ENCODE measurements around the gene DOCK1. TPM values are rescaled to one million over a fixed set of nuclear protein-coding genes. Genes with fewer than 3 reads are reported as not detected.

Gene DOCK1
- total RNA-seq, 2 donors from 2014 or later: 41.2 to 56.0 TPM

GRCh38 chr10:127154831-127155620 is 249.8 kb downstream of the DOCK1 start:
- intact Hi-C loops (cut with DNase I): no loop called here
- Histone ChIP-seq H3K4me1 (replicated peaks) (no peaks in the 10 kb centered on the region), H3K36me3 (no peaks in the 10 kb centered on the region), H3K27ac (no peak overlapping the region), H3K9me3 (no peaks in the 10 kb centered on the region), H3K4me3 (no peak overlapping the region), H3K27me3 (replicated peaks; ENCODE audit: insufficient read depth) (no peaks in the 10 kb centered on the region)
- DNase-seq (ENCODE audit: low spot score): no peak
- TF ChIP-seq POLR2A (IDR thresholded peaks at IDR 0.05) (no peak), CTCF (IDR thresholded peaks at IDR 0.05) (no peak), POLR2AphosphoS5 (IDR thresholded peaks at IDR 0.05) (no peak)
- WGBS: 80% methylated on average over 9 of the region's 9 CpGs

- intact Hi-C loops (cut with DNase I): no loop called here
- WGBS: 93% methylated on average over 4 of the region's 4 CpGs
Measured at GRCh38 chr10:127157089-127157488, 251.9 kb downstream of the DOCK1 start.

GRCh38 chr10:127157506-127158200 is 252.4 kb downstream of the DOCK1 start:
- TF ChIP-seq POLR2AphosphoS5 (IDR thresholded peaks at IDR 0.05) (peak; percentile 60), CTCF (IDR thresholded peaks at IDR 0.05) (no peak), POLR2A (IDR thresholded peaks at IDR 0.05) (no peak)
- DNase-seq (ENCODE audit: low spot score): no peak
- 10% methylated on average over 2 of the region's 2 CpGs for WGBS

More at GRCh38 chr10:127157089-127157488, 251.9 kb downstream of the DOCK1 start:
- H3K9me3 ChIP-seq: no peaks in the 10 kb centered on the region
- no peaks in the 10 kb centered on the region for H3K4me1 ChIP-seq (replicated peaks)
- H3K27ac ChIP-seq: no peak overlapping the region
- no peak for DNase-seq (ENCODE audit: low spot score)
- TF ChIP-seq POLR2A (IDR thresholded peaks at IDR 0.05): no peak
- TF ChIP-seq POLR2AphosphoS5 (IDR thresholded peaks at IDR 0.05): no peak
- no peak for TF ChIP-seq CTCF (IDR thresholded peaks at IDR 0.05)
- H3K27me3 ChIP-seq (replicated peaks; ENCODE audit: insufficient read depth): no peaks in the 10 kb centered on the region
- no peaks in the 10 kb centered on the region for H3K36me3 ChIP-seq
- H3K4me3 ChIP-seq: no peak overlapping the region

GRCh38 chr10:127158662-127159061 is 253.4 kb downstream of the DOCK1 start:
- WGBS: 94% methylated on average over 2 of the region's 2 CpGs
- intact Hi-C loops (cut with DNase I): no loop called here
- no peak for DNase-seq (ENCODE audit: low spot score)
- H3K9me3 ChIP-seq: no peaks in the 10 kb centered on the region
- no peaks in the 10 kb centered on the region for H3K27me3 ChIP-seq (replicated peaks; ENCODE audit: insufficient read depth)
- no peak for TF ChIP-seq POLR2A (IDR thresholded peaks at IDR 0.05)
- TF ChIP-seq CTCF (IDR thresholded peaks at IDR 0.05): no peak
- no peak for TF ChIP-seq POLR2AphosphoS5 (IDR thresholded peaks at IDR 0.05)
- no peak overlapping the region for H3K4me3 ChIP-seq
- H3K4me1 ChIP-seq (replicated peaks): no peaks in the 10 kb centered on the region
- H3K27ac ChIP-seq: peak overlapping the region in 1 of 2 donors; percentile 5
- H3K36me3 ChIP-seq: no peaks in the 10 kb centered on the region

More at GRCh38 chr10:127157506-127158200, 252.4 kb downstream of the DOCK1 start:
- Histone ChIP-seq H3K27me3 (replicated peaks; ENCODE audit: insufficient read depth) (no peaks in the 10 kb centered on the region), H3K36me3 (no peaks in the 10 kb centered on the region), H3K27ac (peak overlapping the region in 1 of 2 donors; percentile 5), H3K9me3 (no peaks in the 10 kb centered on the region), H3K4me1 (replicated peaks) (no peaks in the 10 kb centered on the region), H3K4me3 (no peak overlapping the region)
- intact Hi-C loops (cut with DNase I): no loop called here
